ENCODE results near the gene SPRTN.

GRCh38 chr1:231404318-231404717 lies 66.2 kb downstream of the SPRTN start:
- TF ChIP-seq ZNF565 (CRISPR knock-in tag; conservative IDR thresholded peaks at IDR 0.05; ENCODE audit: low read depth): no peak
- TF ChIP-seq ZNF70 (CRISPR knock-in tag; IDR thresholded peaks at IDR 0.05): no peak
- no peak for TF ChIP-seq TSHZ2 (CRISPR knock-in tag; IDR thresholded peaks at IDR 0.05)
- no peak for TF ChIP-seq ZC3H10 (CRISPR knock-in tag; IDR thresholded peaks at IDR 0.05)
- TF ChIP-seq, protein P1, sequence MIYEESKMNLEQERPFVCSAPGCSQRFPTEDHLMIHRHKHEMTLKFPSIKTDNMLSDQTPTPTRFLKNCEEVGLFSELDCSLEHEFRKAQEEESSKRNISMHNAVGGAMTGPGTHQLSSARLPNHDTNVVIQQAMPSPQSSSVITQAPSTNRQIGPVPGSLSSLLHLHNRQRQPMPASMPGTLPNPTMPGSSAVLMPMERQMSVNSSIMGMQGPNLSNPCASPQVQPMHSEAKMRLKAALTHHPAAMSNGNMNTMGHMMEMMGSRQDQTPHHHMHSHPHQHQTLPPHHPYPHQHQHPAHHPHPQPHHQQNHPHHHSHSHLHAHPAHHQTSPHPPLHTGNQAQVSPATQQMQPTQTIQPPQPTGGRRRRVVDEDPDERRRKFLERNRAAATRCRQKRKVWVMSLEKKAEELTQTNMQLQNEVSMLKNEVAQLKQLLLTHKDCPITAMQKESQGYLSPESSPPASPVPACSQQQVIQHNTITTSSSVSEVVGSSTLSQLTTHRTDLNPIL (CRISPR knock-in tag; IDR thresholded peaks at IDR 0.05; ENCODE audit: low read depth): no peak
- TF ChIP-seq TCF4 (CRISPR knock-in tag; IDR thresholded peaks at IDR 0.05; ENCODE audit: borderline replicate concordance): no peak
- no peak for TF ChIP-seq ARNTL (CRISPR knock-in tag; IDR thresholded peaks at IDR 0.05; ENCODE audit: borderline replicate concordance, low read depth)
- TF ChIP-seq CSDC2 (CRISPR knock-in tag; IDR thresholded peaks at IDR 0.05): no peak
- TF ChIP-seq POU6F1 (CRISPR knock-in tag; IDR thresholded peaks at IDR 0.05; ENCODE audit: borderline replicate concordance, low read depth): no peak
- no peak for TF ChIP-seq SNAI2 (CRISPR knock-in tag; IDR thresholded peaks at IDR 0.05)
- TF ChIP-seq ZNF8 (CRISPR knock-in tag; IDR thresholded peaks at IDR 0.05): no peak
